NCI-H226 (cell line): ENCODE results near the gene MACROH2A2.
"Not testable (repeated sequence)": the region's sequence is repeated elsewhere in the genome, so short reads cannot be mapped to it uniquely, and the experiment has no call there.

ENCODE experiments used
- DNase-seq: peaks from one replicate; pipeline ENCODE4 v3.0.0-alpha.2; 2015

Gene MACROH2A2

GRCh38 chr10:70106958-70107791 is 54.5 kb downstream of the MACROH2A2 start:
- DNase-seq: no peak

GRCh38 chr10:70109064-70109729 is 56.6 kb downstream of the MACROH2A2 start:
- DNase-seq: no peak

- no peak for DNase-seq
Observed at GRCh38 chr10:70111496-70111895, 58.9 kb downstream of the MACROH2A2 start.

GRCh38 chr10:70112071-70112470 is 59.4 kb downstream of the MACROH2A2 start:
- no peak for DNase-seq

- DNase-seq: no peak
Observed at GRCh38 chr10:70114902-70115301, 62.3 kb downstream of the MACROH2A2 start.

- no peak for DNase-seq
Observed at GRCh38 chr10:70115948-70116682, 63.5 kb downstream of the MACROH2A2 start.

- DNase-seq: no peak
Observed at GRCh38 chr10:70117646-70118045, 65.0 kb downstream of the MACROH2A2 start.

- no peak for DNase-seq
Observed at GRCh38 chr10:70118196-70118595, 65.5 kb downstream of the MACROH2A2 start.

GRCh38 chr10:70119197-70119596 is 66.6 kb downstream of the MACROH2A2 start:
- DNase-seq: no peak

- no peak for DNase-seq
Observed at GRCh38 chr10:70119623-70120022, 67.0 kb downstream of the MACROH2A2 start.

GRCh38 chr10:70120417-70120816 is 67.8 kb downstream of the MACROH2A2 start:
- DNase-seq: no peak

- DNase-seq: no peak
Observed at GRCh38 chr10:70121281-70121949, 68.8 kb downstream of the MACROH2A2 start.

- peak; percentile 24 for DNase-seq
Observed at GRCh38 chr10:70122742-70123141, 70.1 kb downstream of the MACROH2A2 start.

- not testable (repeated sequence) for DNase-seq
Observed at GRCh38 chr10:70123166-70123565, 70.5 kb downstream of the MACROH2A2 start.

GRCh38 chr10:70123817-70124216 is 71.2 kb downstream of the MACROH2A2 start:
- DNase-seq: no peak

- DNase-seq: no peak
Observed at GRCh38 chr10:70124415-70124814, 71.8 kb downstream of the MACROH2A2 start.

GRCh38 chr10:70124918-70125317 is 72.3 kb downstream of the MACROH2A2 start:
- DNase-seq: no peak

GRCh38 chr10:70125918-70126552 is 73.4 kb downstream of the MACROH2A2 start:
- DNase-seq: no peak

GRCh38 chr10:70126700-70127395 is 74.2 kb downstream of the MACROH2A2 start:
- no peak for DNase-seq

- DNase-seq: no peak
Observed at GRCh38 chr10:70130878-70131559, 78.4 kb downstream of the MACROH2A2 start.

GRCh38 chr10:70131560-70131937 is 78.9 kb downstream of the MACROH2A2 start:
- no peak for DNase-seq
